A549 treated with GW870086 at 1 μM for 4 hours (cell line): Measurements from ENCODE around the gene RBBP7. TPM values are rescaled to one million over a fixed set of nuclear protein-coding genes. Genes with fewer than 3 reads are reported as not detected.

Experiments used
- total RNA-seq: library from RNA; stranded (reverse); fragments of 200-300 nt; extraction: Qiagen RNA extraction; gene quantifications from 5 replicates; pipeline ENCODE4 v1.2.3, GENCODE V29; 2022; ENCODE audit warnings: low read depth

The RBBP7 gene
- total RNA-seq = 160 to 176 TPM (median 166 TPM) in 5 replicates

DNA sequence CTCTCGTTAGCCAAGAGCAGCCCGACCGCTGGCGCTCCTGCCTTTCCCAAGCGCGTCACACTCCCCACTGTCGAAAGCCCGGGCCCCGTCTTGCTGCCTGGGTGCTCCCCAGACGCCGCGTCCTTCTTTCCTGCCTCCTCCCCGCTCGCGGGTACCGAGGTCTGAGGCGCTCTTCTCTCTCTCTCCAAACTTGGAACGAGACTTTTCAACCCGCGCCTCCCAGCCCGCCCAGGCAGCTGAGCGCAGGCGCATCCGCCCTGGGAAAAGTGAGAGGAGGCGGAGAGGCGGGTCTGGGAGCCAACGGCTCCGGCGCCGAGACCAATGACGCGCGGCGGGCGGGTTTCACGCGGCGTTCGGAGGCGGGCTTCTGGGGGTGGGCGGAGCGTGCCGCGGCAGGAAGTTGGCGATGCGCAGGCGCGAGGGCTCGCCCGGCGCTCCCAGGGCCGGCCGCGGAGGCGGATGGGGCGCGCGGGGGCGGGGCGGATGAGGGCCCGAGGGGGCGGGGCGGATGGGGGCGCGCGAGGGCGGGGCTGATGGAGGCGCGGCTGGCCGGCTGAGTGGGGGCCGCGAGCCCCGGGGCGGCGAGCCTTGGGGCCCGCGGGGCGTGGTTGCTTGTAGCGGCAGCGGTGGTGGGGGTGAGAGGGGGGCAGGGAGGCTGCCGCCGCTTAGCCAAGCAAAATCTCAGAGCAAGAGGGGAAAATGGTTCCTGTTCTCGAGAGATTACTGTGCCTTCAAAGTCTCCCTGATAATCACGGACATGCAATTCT, at the start of gene RBBP7:
Gene RBBP7 (minus strand): TSS at position 268 of the 767 bp plus-strand sequence. CDS start 309 bp downstream, outside the sequence.

Other genes starting within 250 kb of the RBBP7 start
- gene S100G, start 220.2 kb downstream of the RBBP7 start, total RNA-seq = not detected in 5 replicates
- gene CTPS2, start 157.7 kb downstream of the RBBP7 start, total RNA-seq = 8.9 to 11.5 TPM (median 10.8 TPM) in 5 replicates
- 19.2 to 24.2 TPM (median 22.4 TPM) in 5 replicates for gene SYAP1, start 150.8 kb downstream of the RBBP7 start, total RNA-seq
- gene TXLNG, start 83.9 kb downstream of the RBBP7 start, total RNA-seq = 12.9 to 16.1 TPM (median 14.5 TPM) in 5 replicates
- gene REPS2, start 76.3 kb upstream of the RBBP7 start, total RNA-seq = 0.57 to 1.0 TPM (median 0.73 TPM) in 5 replicates